Measurements from ENCODE around the gene MPG. TPM values are rescaled to one million over a fixed set of nuclear protein-coding genes. Genes with fewer than 3 reads are reported as not detected.

MPG gene
- polyA plus RNA-seq, 1 donor (not counting 4 experiments of a cell fraction or from before 2014, with no cell fraction given), result 22.7 TPM

DNA sequence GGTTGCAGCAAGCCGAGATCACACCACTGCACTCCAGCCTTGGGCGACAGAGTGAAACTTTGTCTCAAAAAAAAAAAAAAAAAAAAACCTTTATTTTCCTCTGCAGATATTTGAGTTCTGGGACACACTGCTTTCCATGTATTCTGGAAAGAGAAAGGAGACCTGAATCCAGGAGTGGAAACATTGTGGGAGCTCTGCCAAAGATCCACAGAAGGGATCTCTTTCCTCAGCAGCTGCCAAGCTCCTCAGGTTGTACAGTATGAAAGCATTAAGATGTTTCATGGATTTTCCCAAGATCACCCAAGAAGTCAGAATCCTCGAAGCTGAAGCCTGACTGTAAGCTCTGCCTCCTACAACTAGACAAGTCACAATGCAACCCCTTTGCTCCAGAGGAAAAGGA, 47.0 kb downstream of the MPG start:
- Histone ChIP-seq H3K4me1 (ENCODE audit: control insufficient read depth, extremely low read depth, insufficient read depth, low read length) (no peaks in the 10 kb centered on the region), H4K20me1 (ENCODE audit: control insufficient read depth, extremely low read depth, insufficient read depth, low read length) (peaks cover 2% of the 10 kb centered on the region), H3K27ac (ENCODE audit: control insufficient read depth, insufficient read depth, low read length) (no peak overlapping the region), H3K9ac (ENCODE audit: control insufficient read depth, extremely low read depth, insufficient read depth, low read length) (no peak overlapping the region), H3K4me3 (ENCODE audit: control insufficient read depth in 2 of 3, extremely low read depth in 1 of 3, insufficient read depth in 2 of 3, low read depth in 1 of 3, low read length in 3 of 3) (no peak overlapping the region), H2AFZ (ENCODE audit: control insufficient read depth, low read length) (no peak overlapping the region), H3K9me3 (ENCODE audit: control insufficient read depth, low read depth, low read length) (no peaks in the 10 kb centered on the region), H3K4me2 (ENCODE audit: control insufficient read depth, extremely low read depth, insufficient read depth, low read depth, low read length) (no peak overlapping the region), H3K27me3 (ENCODE audit: control insufficient read depth, extremely low read depth, insufficient read depth, low read length) (no peaks in the 10 kb centered on the region), H3K79me2 (ENCODE audit: control insufficient read depth, insufficient read depth, low read length) (no peaks in the 10 kb centered on the region), H3K9me1 (ENCODE audit: control insufficient read depth, extremely low read depth, insufficient read depth, low read length) (no peaks in the 10 kb centered on the region), H3K36me3 (ENCODE audit: control insufficient read depth in 2 of 2, extremely low read depth in 1 of 2, insufficient read depth in 2 of 2, low read length in 2 of 2) (peaks cover 8% of the 10 kb centered on the region in 2 experiments)
- TF ChIP-seq EZH2 (IDR thresholded peaks at IDR 0.05; ENCODE audit: low read length), result no peak
- TF ChIP-seq, protein P1, sequence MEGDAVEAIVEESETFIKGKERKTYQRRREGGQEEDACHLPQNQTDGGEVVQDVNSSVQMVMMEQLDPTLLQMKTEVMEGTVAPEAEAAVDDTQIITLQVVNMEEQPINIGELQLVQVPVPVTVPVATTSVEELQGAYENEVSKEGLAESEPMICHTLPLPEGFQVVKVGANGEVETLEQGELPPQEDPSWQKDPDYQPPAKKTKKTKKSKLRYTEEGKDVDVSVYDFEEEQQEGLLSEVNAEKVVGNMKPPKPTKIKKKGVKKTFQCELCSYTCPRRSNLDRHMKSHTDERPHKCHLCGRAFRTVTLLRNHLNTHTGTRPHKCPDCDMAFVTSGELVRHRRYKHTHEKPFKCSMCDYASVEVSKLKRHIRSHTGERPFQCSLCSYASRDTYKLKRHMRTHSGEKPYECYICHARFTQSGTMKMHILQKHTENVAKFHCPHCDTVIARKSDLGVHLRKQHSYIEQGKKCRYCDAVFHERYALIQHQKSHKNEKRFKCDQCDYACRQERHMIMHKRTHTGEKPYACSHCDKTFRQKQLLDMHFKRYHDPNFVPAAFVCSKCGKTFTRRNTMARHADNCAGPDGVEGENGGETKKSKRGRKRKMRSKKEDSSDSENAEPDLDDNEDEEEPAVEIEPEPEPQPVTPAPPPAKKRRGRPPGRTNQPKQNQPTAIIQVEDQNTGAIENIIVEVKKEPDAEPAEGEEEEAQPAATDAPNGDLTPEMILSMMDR (optimal IDR thresholded peaks at IDR 0.05 in 1 of 3, IDR thresholded peaks at IDR 0.05 in 1 of 3, conservative IDR thresholded peaks at IDR 0.05 in 1 of 3; ENCODE audit: extremely low read depth in 1 of 3, insufficient read depth in 2 of 3, low read length in 3 of 3), result no peak
- dilution Hi-C loops (cut with MboI; ENCODE audit: extremely low pct_ligation_motif_present, low sequenced_read_pairs), result no loop called here
- DNase-seq (ENCODE audit: low read depth, low spot score) (no peak), FAIRE-seq (no peak)

DNA sequence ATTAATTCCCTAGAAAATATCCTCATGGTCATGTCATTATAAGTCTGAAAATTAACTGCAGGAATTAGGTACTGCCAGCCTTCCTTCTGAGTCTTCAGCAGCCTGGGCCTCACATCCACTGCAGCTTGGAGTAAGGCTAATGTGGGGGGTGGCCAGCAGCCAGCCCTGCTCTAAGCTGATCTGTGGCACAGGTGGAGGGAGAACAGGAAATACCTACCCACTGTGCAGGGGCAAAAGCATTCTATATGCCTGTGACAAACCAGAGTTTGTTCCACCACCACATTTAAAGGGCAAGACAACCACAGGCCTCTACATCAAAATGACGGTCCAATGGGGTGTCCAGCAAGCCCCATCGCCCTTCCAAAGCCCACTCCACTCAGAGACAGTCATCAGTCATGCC, 51.0 kb downstream of the MPG start:
- H3K27me3 ChIP-seq (ENCODE audit: control insufficient read depth, extremely low read depth, insufficient read depth, low read length), result no peaks in the 10 kb centered on the region
- no peak for DNase-seq (ENCODE audit: low read depth, low spot score)
- no peak overlapping the region for H3K9ac ChIP-seq (ENCODE audit: control insufficient read depth, extremely low read depth, insufficient read depth, low read length)
- dilution Hi-C loops (cut with MboI; ENCODE audit: extremely low pct_ligation_motif_present, low sequenced_read_pairs), result no loop called here
- H3K4me3 ChIP-seq (ENCODE audit: control insufficient read depth in 2 of 3, extremely low read depth in 1 of 3, insufficient read depth in 2 of 3, low read depth in 1 of 3, low read length in 3 of 3), result no peak overlapping the region
- no peak overlapping the region for H2AFZ ChIP-seq (ENCODE audit: control insufficient read depth, low read length)
- no peaks in the 10 kb centered on the region for H3K9me3 ChIP-seq (ENCODE audit: control insufficient read depth, low read depth, low read length)
- H3K79me2 ChIP-seq (ENCODE audit: control insufficient read depth, insufficient read depth, low read length), result peaks cover 22% of the 10 kb centered on the region
- H3K4me1 ChIP-seq (ENCODE audit: control insufficient read depth, extremely low read depth, insufficient read depth, low read length), result no peaks in the 10 kb centered on the region
- H3K4me2 ChIP-seq (ENCODE audit: control insufficient read depth, extremely low read depth, insufficient read depth, low read depth, low read length), result no peak overlapping the region
- TF ChIP-seq EZH2 (IDR thresholded peaks at IDR 0.05; ENCODE audit: low read length), result no peak
- TF ChIP-seq, protein P1 (optimal IDR thresholded peaks at IDR 0.05 in 1 of 3, IDR thresholded peaks at IDR 0.05 in 1 of 3, conservative IDR thresholded peaks at IDR 0.05 in 1 of 3; ENCODE audit: extremely low read depth in 1 of 3, insufficient read depth in 2 of 3, low read length in 3 of 3), result no peak
- H4K20me1 ChIP-seq (ENCODE audit: control insufficient read depth, extremely low read depth, insufficient read depth, low read length), result peaks cover 2% of the 10 kb centered on the region
- FAIRE-seq, result no peak
- no peaks in the 10 kb centered on the region for H3K9me1 ChIP-seq (ENCODE audit: control insufficient read depth, extremely low read depth, insufficient read depth, low read length)
- H3K27ac ChIP-seq (ENCODE audit: control insufficient read depth, insufficient read depth, low read length), result no peak overlapping the region
- peaks cover 4 to 7% of the 10 kb centered on the region in 2 experiments for H3K36me3 ChIP-seq (ENCODE audit: control insufficient read depth in 2 of 2, extremely low read depth in 1 of 2, insufficient read depth in 2 of 2, low read length in 2 of 2)

Data from keratinocyte (primary cell).